IMR-90 (cell line): Measurements from ENCODE around the gene ARMC5. TPM values are rescaled to one million over a fixed set of nuclear protein-coding genes. Genes with fewer than 3 reads are reported as not detected.
"Not testable (repeated sequence)": the region's sequence is repeated elsewhere in the genome, so short reads cannot be mapped to it uniquely, and the experiment has no call there.

ENCODE experiments used
- ATAC-seq: fragments of 200-7000 bp; cut with Tn5 transposase; 2 replicates; pipeline ENCODE4 v1.9.1; 2020; ENCODE audit warnings: low read depth, mild to moderate bottlenecking, moderate library complexity
- BruUV-seq: library from RNA; stranded (reverse); fragments of 400-500 nt; replicated peaks from 2 replicates; lab custom pipeline; 2021; lab: Mats Ljungman, UMichigan
- CTCF ChIA-PET: fragments of 300-600 bp; formaldehyde crosslinking; extraction: SDS; loops from one replicate; lab custom pipeline; 2021; ENCODE audit warnings: antibody characterized with exemption; lab: Yijun Ruan, JAX
- POLR2A ChIA-PET: fragments of 300-600 bp; sonication (Branson Sonifier 250); formaldehyde crosslinking; loops from one replicate; lab custom pipeline; 2022; ENCODE audit warnings: antibody characterized with exemption; ENCODE audit not compliant: unreplicated experiment; lab: Charles Lee
- DNase-seq: peaks from one replicate; pipeline ENCODE4 v3.0.0; 2013
- H2AFZ ChIP-seq: replicated peaks from 2 replicates; pipeline ENCODE3; 2013; ENCODE audit warnings: low read length, mild to moderate bottlenecking; ENCODE audit not compliant: poor library complexity
- H2AK5ac ChIP-seq: 2 replicates; pipeline ENCODE4 v1.6.1; 2013; ENCODE audit warnings: low read depth, low read length, inconsistent platforms
- H2AK9ac ChIP-seq: replicated peaks from 2 replicates; pipeline ENCODE3; 2013; ENCODE audit warnings: mild to moderate bottlenecking, low read depth, low read length, moderate library complexity; ENCODE audit not compliant: poor library complexity
- H2BK120ac ChIP-seq: 2 replicates; pipeline ENCODE4 v1.6.1; 2013; ENCODE audit warnings: low read depth, low read length, inconsistent platforms
- H2BK15ac ChIP-seq: 3 replicates; pipeline ENCODE4 v1.6.1; 2013; ENCODE audit warnings: low read depth, low read length, inconsistent platforms
- H2BK20ac ChIP-seq: 2 replicates; pipeline ENCODE4 v1.6.1; 2013; ENCODE audit warnings: low read depth, mild to moderate bottlenecking, inconsistent platforms, low read length, moderate library complexity
- H2BK5ac ChIP-seq: 2 replicates; pipeline ENCODE4 v1.6.1; 2013; ENCODE audit warnings: mild to moderate bottlenecking, low read depth, low read length, inconsistent platforms; ENCODE audit not compliant: poor library complexity, severe bottlenecking
- H3K14ac ChIP-seq: replicated peaks from 2 replicates; pipeline ENCODE4 v1.6.1; 2013; ENCODE audit warnings: low read depth, low read length, inconsistent platforms
- H3K18ac ChIP-seq: 2 replicates; pipeline ENCODE4 v1.6.1; 2013; ENCODE audit warnings: low read depth, low read length, control low read depth
- H3K23ac ChIP-seq: 2 replicates; pipeline ENCODE4 v1.6.1; 2013; ENCODE audit warnings: low read depth, low read length, inconsistent platforms
- H3K27ac ChIP-seq: 2 replicates; pipeline ENCODE4 v1.5.1; 2013; ENCODE audit warnings: mild to moderate bottlenecking, control low read depth, low read length; ENCODE audit not compliant: insufficient read depth
- H3K27me3 ChIP-seq: 2 replicates; pipeline ENCODE4 v1.6.1; 2013; ENCODE audit warnings: low read length; ENCODE audit not compliant: control insufficient read depth, insufficient read depth
- H3K36me3 ChIP-seq: 2 replicates; pipeline ENCODE4 v1.6.1; 2013; ENCODE audit warnings: low read length, mixed read lengths; ENCODE audit not compliant: control insufficient read depth, insufficient read depth
- H3K4ac ChIP-seq: 2 replicates; pipeline ENCODE4 v1.6.1; 2013; ENCODE audit warnings: low read depth, low read length, inconsistent platforms
- H3K4me1 ChIP-seq: 2 replicates; pipeline ENCODE4 v1.6.1; 2013; ENCODE audit warnings: low read length, mixed read lengths; ENCODE audit not compliant: control insufficient read depth, insufficient read depth
- H3K4me2 ChIP-seq: 2 replicates; pipeline ENCODE4 v1.6.1; 2013; ENCODE audit warnings: low read depth, mild to moderate bottlenecking, control low read depth, low read length, moderate library complexity
- H3K4me3 ChIP-seq: 2 replicates; pipeline ENCODE4 v1.5.1; 2013; ENCODE audit warnings: low read depth, mild to moderate bottlenecking, control low read depth, low read length, moderate library complexity; ENCODE audit not compliant: insufficient read depth
- H3K56ac ChIP-seq: 2 replicates; pipeline ENCODE4 v1.6.1; 2013; ENCODE audit warnings: low read length, inconsistent platforms; ENCODE audit not compliant: insufficient read depth; ENCODE audit errors: extremely low read depth
- H3K79me1 ChIP-seq, 2 experiments: 2 replicates each; pipeline ENCODE4 v1.6.1; 2013; ENCODE audit warnings: low read length in 2 of 2, inconsistent platforms in 1 of 2, low read depth in 1 of 2
- H3K9ac ChIP-seq: 2 replicates; pipeline ENCODE4 v1.6.1; 2013; ENCODE audit warnings: low read depth, low read length, control low read depth
- H3K9me1 ChIP-seq: 2 replicates; pipeline ENCODE4 v1.6.1; 2013; ENCODE audit warnings: low read length, inconsistent platforms; ENCODE audit not compliant: insufficient read depth
- H3K9me3 ChIP-seq: 2 replicates; pipeline ENCODE4 v1.6.1; 2013; ENCODE audit warnings: low read length; ENCODE audit not compliant: control insufficient read depth, insufficient read depth
- H4K20me1 ChIP-seq: 2 replicates; pipeline ENCODE4 v1.6.1; 2013; ENCODE audit warnings: low read length, inconsistent platforms; ENCODE audit not compliant: insufficient read depth
- H4K5ac ChIP-seq: 2 replicates; pipeline ENCODE4 v1.6.1; 2013; ENCODE audit warnings: mild to moderate bottlenecking, low read depth, low read length, control low read depth
- H4K8ac ChIP-seq, 2 experiments: 2 replicates each; pipeline ENCODE4 v1.6.1; 2013; ENCODE audit warnings: low read depth in 2 of 2, low read length in 2 of 2, control low read depth in 1 of 2, inconsistent platforms in 1 of 2
- H4K91ac ChIP-seq: 2 replicates; pipeline ENCODE4 v1.6.1; 2013; ENCODE audit warnings: low read depth, low read length, inconsistent platforms; ENCODE audit not compliant: insufficient read depth
- WGBS, 2 experiments: methylation state at CpG; one replicate each; pipeline versions ENCODE4 v1.1.5 to v1.1.7; 2013; ENCODE audit warnings: missing lambda C conversion rate in 2 of 2; ENCODE audit not compliant: insufficient read length in 1 of 2; ENCODE audit errors: extremely low coverage in 2 of 2; 5-methylcytosine and 5-hydroxymethylcytosine counted together
- dilution Hi-C: fragments of 300-500 bp; cut with HindIII; formaldehyde crosslinking; loops from one replicate; pipeline ENCODE4 v1.14.3; 2018; ENCODE audit warnings: low sequenced_read_pairs; ENCODE audit not compliant: unreplicated experiment
- in situ Hi-C: fragments of 300-500 bp; cut with MboI; formaldehyde crosslinking; loops from 3 replicates; pipeline ENCODE4 v1.14.3; 2019; ENCODE audit warnings: low sequenced_read_pairs, inconsistent platforms, mixed read lengths
- intact Hi-C: fragments of 100-400 bp; cut with micrococcal nuclease; formaldehyde crosslinking; loops from 2 replicates; pipeline ENCODE4 v1.10.0; 2022
- polyA plus RNA-seq, 3 experiments: library from polyadenylated mRNA; depleted of rRNA; stranded (reverse); fragments of >200 nt; gene quantifications; 2 replicates each; pipeline ENCODE4 v1.2.3, GENCODE V29; 2012; ENCODE audit warnings: low replicate concordance in 1 of 3
- total RNA-seq: library from RNA; depleted of rRNA; stranded (reverse); fragments of >200 nt; gene quantifications from 2 replicates; pipeline ENCODE4 v1.2.3, GENCODE V29; 2012

The ARMC5 gene
- total and polyA plus RNA-seq, 2 of the 4 experiments (the other 2 are of a cell fraction) = 2.3 to 7.5 TPM

DNA sequence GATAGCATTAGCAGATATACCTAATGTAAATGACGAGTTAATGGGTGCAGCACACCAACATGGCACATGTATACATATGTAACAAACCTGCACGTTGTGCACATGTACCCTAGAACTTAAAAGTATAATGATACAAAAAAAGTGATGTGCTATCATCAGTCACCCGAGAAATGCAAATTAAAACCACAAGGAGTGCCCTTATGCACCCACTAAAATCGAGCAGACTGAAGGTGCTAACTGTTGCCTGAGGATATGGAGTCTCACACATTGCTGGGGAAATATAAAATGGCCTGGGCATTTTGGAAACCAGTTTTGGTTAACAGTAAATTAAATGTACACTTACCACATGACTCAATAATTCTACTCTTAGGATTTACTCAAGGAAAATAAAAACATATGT lies 20.3 kb upstream of the ARMC5 start:
- H2AK5ac ChIP-seq, DNase-seq, H4K5ac ChIP-seq, BruUV-seq, H4K8ac ChIP-seq, H2BK20ac ChIP-seq, H2BK120ac ChIP-seq, H3K9ac ChIP-seq, H2BK5ac ChIP-seq, H3K18ac ChIP-seq, CTCF ChIA-PET, H2AK9ac ChIP-seq, ATAC-seq, H3K4me2 ChIP-seq, H4K20me1 ChIP-seq, in situ Hi-C loops, intact Hi-C loops, H3K14ac ChIP-seq, POLR2A ChIA-PET, H4K91ac ChIP-seq, H2AFZ ChIP-seq, H3K4me3 ChIP-seq, H3K9me3 ChIP-seq, H3K27ac ChIP-seq, H3K36me3 ChIP-seq, H3K27me3 ChIP-seq, H3K4ac ChIP-seq, H3K56ac ChIP-seq, H3K79me1 ChIP-seq, H3K23ac ChIP-seq, dilution Hi-C loops, H2BK15ac ChIP-seq, H3K4me1 ChIP-seq, H3K9me1 ChIP-seq: not testable (repeated sequence)
- WGBS, 2 experiments = no CpG with 5 or more reads among the region's 4 CpGs
